Tibial nerve (tissue), 3 donors: ENCODE data around the gene LHX2.

Experiments used
- POLR2A ChIP-seq, 2 donors: fragments of 450-650 bp; IDR thresholded peaks; one replicate each; pipeline ENCODE4 v1.6.1; 2017; ENCODE audit warnings: antibody characterized with exemption in 2 of 2, mild to moderate bottlenecking in 2 of 2, moderate library complexity in 2 of 2
- TF ChIP-seq, protein P1 (sequence below), 5 experiments: fragments of 200-600 bp in 3 of 5; fragments of 450-650 bp in 2 of 5; sonication (generic) in 3 of 5; IDR thresholded peaks; one replicate each; pipeline ENCODE4 v1.5.1; 2016 to 2019; ENCODE audit warnings: antibody characterized with exemption in 5 of 5, mild to moderate bottlenecking in 3 of 5, moderate library complexity in 2 of 5

DNA sequence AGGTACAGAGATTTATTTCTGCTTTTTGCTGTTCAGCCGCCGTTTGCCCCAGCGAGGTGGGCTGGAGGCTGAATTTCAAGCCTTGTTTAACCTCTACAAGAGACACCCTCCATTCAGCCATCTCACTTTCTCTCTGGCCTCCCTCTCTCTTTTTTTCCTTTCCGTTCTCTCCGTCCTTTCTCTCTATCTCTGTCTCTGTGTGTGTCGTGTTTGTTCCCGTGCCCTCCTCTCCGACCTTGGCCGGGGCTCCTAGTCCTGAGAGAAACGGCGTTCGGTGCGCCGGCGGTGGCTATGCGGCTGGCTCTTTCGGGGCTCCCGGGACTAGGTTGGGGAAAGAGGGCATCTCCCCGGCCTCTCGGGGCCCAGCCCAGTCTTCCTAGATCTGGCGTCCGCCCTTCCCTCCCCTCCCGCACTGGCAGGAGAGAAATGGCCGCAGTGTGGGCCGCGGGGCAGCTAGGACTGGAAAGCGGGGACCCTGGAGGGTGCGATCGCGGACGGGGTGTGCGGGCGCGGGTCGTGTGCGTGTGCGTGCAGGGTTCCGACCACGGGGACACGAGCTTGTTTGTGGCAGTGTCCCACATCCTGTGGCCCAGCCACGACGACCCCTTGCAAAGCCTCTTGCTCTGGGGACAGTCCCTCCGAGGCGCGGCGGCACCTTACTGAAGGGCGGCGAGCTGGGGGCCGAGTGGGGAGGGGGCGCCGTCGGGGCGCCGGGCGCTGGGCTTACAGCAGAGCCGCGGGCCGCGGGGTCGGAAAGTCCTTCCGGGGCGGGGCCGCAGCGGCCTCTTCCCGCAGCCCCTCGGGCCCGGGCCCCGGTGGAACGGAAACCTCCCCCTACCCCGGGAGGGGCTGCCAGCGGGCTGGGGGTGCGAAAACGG lies 5.7 kb downstream of the LHX2 start:
- TF ChIP-seq, protein P1, sequence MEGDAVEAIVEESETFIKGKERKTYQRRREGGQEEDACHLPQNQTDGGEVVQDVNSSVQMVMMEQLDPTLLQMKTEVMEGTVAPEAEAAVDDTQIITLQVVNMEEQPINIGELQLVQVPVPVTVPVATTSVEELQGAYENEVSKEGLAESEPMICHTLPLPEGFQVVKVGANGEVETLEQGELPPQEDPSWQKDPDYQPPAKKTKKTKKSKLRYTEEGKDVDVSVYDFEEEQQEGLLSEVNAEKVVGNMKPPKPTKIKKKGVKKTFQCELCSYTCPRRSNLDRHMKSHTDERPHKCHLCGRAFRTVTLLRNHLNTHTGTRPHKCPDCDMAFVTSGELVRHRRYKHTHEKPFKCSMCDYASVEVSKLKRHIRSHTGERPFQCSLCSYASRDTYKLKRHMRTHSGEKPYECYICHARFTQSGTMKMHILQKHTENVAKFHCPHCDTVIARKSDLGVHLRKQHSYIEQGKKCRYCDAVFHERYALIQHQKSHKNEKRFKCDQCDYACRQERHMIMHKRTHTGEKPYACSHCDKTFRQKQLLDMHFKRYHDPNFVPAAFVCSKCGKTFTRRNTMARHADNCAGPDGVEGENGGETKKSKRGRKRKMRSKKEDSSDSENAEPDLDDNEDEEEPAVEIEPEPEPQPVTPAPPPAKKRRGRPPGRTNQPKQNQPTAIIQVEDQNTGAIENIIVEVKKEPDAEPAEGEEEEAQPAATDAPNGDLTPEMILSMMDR (IDR thresholded peaks at IDR 0.05): no peak
- TF ChIP-seq POLR2A (IDR thresholded peaks at IDR 0.05): no peak
